Measurements from ENCODE around the gene JCHAIN. TPM values are rescaled to one million over a fixed set of nuclear protein-coding genes. Genes with fewer than 3 reads are reported as not detected.
"Not testable (repeated sequence)": the region's sequence is repeated elsewhere in the genome, so short reads cannot be mapped to it uniquely, and the experiment has no call there.

The JCHAIN gene
- polyA plus RNA-seq, 1 donor: 1.5 TPM

DNA sequence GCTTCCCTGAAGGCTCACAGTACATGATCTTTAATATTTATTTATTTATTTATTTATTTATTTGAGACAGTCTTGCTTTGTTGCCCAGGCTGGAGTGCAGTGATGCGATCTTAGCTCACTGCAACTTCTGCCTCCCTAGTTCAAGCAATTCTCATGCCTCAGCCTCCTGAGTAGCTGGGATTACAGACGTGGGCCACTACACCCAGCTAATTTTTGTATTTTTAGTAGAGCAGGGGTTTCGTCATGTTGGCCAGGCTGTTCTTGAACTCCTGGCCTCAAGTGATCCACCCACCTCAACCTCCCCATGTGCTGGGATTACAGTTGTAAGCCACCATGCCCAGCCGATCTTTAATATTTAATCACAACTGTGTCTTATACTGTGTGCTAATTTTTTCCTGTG is 15.6 kb downstream of the JCHAIN start:
- not testable (repeated sequence) for DNase-seq; H3K27me3 ChIP-seq (ENCODE audit: control insufficient read depth, insufficient read depth, low read length); H3K36me3 ChIP-seq (ENCODE audit: control insufficient read depth, insufficient read depth, low read length); H3K4me1 ChIP-seq (ENCODE audit: control insufficient read depth, insufficient read depth, low read length); H3K4me3 ChIP-seq (ENCODE audit: low read length); H3K9me3 ChIP-seq (ENCODE audit: control insufficient read depth, low read depth, low read length); H3K27ac ChIP-seq (ENCODE audit: low read length)
- WGBS (ENCODE audit: insufficient coverage, low lambda C conversion rate): 100% methylated on average over 1 of the region's 4 CpGs

DNA sequence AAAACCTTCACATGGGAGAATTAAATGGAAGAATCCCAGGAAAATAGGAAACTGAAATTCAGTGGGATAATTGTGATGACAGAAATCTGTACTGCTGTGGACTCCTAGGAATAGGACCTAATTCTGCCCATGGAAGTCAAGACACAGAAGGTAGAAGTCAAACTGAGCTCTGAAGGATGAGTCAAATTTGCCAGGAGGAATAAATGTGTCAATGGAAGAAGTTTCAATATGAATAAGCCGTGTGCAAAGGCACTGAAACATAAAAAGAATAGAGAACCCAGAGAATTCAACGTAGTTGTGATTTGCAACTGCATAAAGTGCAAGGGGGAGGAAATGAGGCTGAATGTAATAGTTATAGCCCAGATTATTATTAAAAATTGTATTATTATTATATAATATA is 26.1 kb downstream of the JCHAIN start:
- Histone ChIP-seq H3K27ac (ENCODE audit: low read length) (no peak overlapping the region), H3K4me1 (ENCODE audit: control insufficient read depth, insufficient read depth, low read length) (no peaks in the 10 kb centered on the region), H3K36me3 (ENCODE audit: control insufficient read depth, insufficient read depth, low read length) (no peaks in the 10 kb centered on the region), H3K4me3 (ENCODE audit: low read length) (no peak overlapping the region), H3K9me3 (ENCODE audit: control insufficient read depth, low read depth, low read length) (no peaks in the 10 kb centered on the region), H3K27me3 (ENCODE audit: control insufficient read depth, insufficient read depth, low read length) (no peaks in the 10 kb centered on the region)
- DNase-seq: no peak
- WGBS (ENCODE audit: insufficient coverage, low lambda C conversion rate): 94% methylated on average over 2 of the region's 2 CpGs

DNA sequence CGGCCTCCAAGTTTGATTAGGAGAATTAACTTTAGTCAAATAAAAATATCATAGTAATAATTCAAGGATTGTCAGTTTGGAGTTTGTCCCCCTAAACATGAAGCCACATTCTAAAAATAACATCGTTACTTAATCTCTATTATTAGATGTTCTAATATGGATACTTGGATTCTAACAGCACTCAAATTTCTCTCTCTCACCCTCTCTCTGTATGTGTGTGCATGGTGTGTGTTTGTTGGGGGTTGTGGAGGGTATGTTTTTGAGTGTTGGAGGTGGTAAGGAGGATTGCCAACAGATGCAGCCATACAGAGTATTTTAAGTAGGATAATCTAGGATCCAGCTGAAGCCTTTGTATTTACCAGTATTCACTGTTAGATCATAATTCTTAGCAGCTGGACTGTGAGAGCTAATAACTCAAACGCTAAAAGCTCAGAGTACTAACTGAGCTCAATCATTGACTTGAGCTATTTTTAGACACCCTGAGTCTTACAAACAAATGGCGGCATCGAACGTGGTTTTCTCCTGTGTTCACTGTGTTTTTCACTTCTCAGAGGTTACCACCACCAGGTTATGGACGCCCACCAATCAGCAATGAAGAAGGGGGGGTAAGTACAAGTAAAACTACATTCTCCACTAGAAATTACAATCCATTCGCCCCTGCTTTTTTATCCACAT is 28.9 kb downstream of the JCHAIN start:
- Histone ChIP-seq H3K36me3 (ENCODE audit: control insufficient read depth, insufficient read depth, low read length) (no peaks in the 10 kb centered on the region), H3K4me1 (ENCODE audit: control insufficient read depth, insufficient read depth, low read length) (no peaks in the 10 kb centered on the region), H3K4me3 (ENCODE audit: low read length) (peak overlapping the region; percentile 12), H3K27me3 (ENCODE audit: control insufficient read depth, insufficient read depth, low read length) (no peaks in the 10 kb centered on the region), H3K27ac (ENCODE audit: low read length) (no peak overlapping the region), H3K9me3 (ENCODE audit: control insufficient read depth, low read depth, low read length) (no peaks in the 10 kb centered on the region)
- WGBS (ENCODE audit: insufficient coverage, low lambda C conversion rate): no CpG with 5 or more reads among the region's 8 CpGs
- peak; percentile 23 to 57 for DNase-seq

DNA sequence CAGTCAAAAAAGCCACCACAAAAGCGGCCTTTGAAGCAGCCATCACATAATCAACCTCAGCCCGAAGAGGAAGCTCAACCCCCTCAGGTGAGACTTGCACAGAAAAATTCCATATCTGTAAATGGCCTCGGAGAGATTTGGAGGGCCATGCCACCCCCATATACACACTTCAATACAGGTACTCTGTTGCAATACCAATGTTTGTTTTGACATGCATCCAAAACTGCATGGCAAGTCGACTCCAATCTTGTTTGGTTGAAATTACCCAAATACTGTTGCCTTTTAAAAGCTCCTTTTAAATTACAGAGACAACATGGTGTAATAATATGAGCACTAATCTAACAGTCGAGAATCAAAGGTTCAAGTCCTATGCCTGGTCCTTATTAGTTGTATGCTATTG is 31.8 kb downstream of the JCHAIN start:
- no peaks in the 10 kb centered on the region for H3K27me3 ChIP-seq (ENCODE audit: control insufficient read depth, insufficient read depth, low read length)
- no peaks in the 10 kb centered on the region for H3K9me3 ChIP-seq (ENCODE audit: control insufficient read depth, low read depth, low read length)
- H3K4me3 ChIP-seq (ENCODE audit: low read length): no peak overlapping the region
- no peaks in the 10 kb centered on the region for H3K4me1 ChIP-seq (ENCODE audit: control insufficient read depth, insufficient read depth, low read length)
- no CpG with 5 or more reads among the region's 5 CpGs for WGBS (ENCODE audit: insufficient coverage, low lambda C conversion rate)
- H3K36me3 ChIP-seq (ENCODE audit: control insufficient read depth, insufficient read depth, low read length): no peaks in the 10 kb centered on the region
- H3K27ac ChIP-seq (ENCODE audit: low read length): no peak overlapping the region
- DNase-seq: no peak

DNA sequence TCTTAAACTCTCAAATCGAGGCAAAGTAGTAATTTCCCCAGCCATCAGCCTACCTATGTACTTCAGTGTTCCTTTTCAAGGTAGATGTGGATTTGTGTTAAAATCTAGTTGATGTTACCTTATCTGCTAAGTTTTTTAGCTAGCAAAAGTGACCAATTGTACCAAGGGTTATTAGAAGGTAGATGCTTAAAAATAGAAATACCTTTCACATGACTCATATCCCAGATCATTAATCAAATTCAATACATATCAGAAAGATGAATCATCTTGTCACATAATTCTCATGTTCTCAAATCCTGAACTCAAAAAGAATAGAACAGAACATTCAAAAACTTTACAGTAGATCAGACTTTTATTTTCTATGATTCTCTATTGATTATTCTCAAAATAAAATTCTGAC is 34.3 kb downstream of the JCHAIN start:
- Histone ChIP-seq H3K27me3 (ENCODE audit: control insufficient read depth, insufficient read depth, low read length) (no peaks in the 10 kb centered on the region), H3K27ac (ENCODE audit: low read length) (no peak overlapping the region), H3K4me3 (ENCODE audit: low read length) (no peak overlapping the region), H3K9me3 (ENCODE audit: control insufficient read depth, low read depth, low read length) (no peaks in the 10 kb centered on the region), H3K4me1 (ENCODE audit: control insufficient read depth, insufficient read depth, low read length) (no peaks in the 10 kb centered on the region), H3K36me3 (ENCODE audit: control insufficient read depth, insufficient read depth, low read length) (no peaks in the 10 kb centered on the region)
- no peak for DNase-seq
- 100% methylated on average over 1 of the region's 1 CpG for WGBS (ENCODE audit: insufficient coverage, low lambda C conversion rate)

DNA sequence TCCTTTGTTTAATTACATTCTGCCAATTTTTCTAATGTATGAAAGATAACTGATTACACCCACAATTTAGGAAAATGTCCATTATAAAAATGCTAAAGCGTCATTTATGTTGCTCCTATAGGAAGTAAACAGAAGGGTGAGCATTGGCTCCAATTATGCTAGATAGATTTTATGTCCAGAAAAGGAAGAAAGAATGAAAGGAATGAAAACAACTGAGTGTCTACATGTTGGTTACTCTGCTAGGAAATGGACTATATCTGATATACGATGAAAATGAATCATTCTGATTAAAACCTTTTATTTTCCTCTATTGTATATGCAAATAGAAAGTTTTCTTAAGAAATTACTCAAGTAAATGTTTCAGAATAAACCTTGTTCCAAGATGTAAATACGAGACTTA is 36.1 kb downstream of the JCHAIN start:
- H3K9me3 ChIP-seq (ENCODE audit: control insufficient read depth, low read depth, low read length): no peaks in the 10 kb centered on the region
- no peaks in the 10 kb centered on the region for H3K4me1 ChIP-seq (ENCODE audit: control insufficient read depth, insufficient read depth, low read length)
- no peaks in the 10 kb centered on the region for H3K36me3 ChIP-seq (ENCODE audit: control insufficient read depth, insufficient read depth, low read length)
- no peak for DNase-seq
- H3K27me3 ChIP-seq (ENCODE audit: control insufficient read depth, insufficient read depth, low read length): no peaks in the 10 kb centered on the region
- no peak overlapping the region for H3K27ac ChIP-seq (ENCODE audit: low read length)
- H3K4me3 ChIP-seq (ENCODE audit: low read length): no peak overlapping the region
- 67% methylated on average over 1 of the region's 3 CpGs for WGBS (ENCODE audit: insufficient coverage, low lambda C conversion rate)

DNA sequence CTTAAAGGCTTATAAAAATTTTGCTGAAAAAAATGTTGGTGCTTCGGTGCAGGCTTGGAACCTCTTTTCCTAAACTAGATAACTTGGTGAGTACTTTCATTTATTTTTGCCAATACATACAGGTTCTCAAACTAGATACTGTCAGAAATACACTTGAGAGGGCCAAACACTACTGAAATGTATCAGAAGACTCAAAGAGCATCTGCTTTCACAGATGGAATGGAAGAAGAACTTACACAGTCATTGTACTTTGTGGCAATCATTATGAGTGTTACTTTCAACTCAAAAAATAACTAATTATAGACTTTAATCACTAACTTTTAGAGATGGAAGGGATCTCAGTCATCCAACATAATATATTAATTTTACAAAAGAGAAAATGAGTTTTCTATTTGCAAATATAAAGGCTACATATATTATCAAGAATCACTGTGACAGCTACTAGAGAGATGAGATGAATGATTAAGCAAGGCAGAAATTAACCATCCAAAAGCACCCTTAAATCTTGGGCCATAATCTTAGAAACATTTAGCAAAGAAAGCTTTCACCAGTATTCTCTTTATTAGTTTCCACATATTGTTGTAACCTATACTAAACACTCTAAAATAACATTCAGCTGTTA is 36.7 kb downstream of the JCHAIN start:
- Histone ChIP-seq H3K4me3 (ENCODE audit: low read length) (no peak overlapping the region), H3K36me3 (ENCODE audit: control insufficient read depth, insufficient read depth, low read length) (no peaks in the 10 kb centered on the region), H3K9me3 (ENCODE audit: control insufficient read depth, low read depth, low read length) (no peaks in the 10 kb centered on the region), H3K27ac (ENCODE audit: low read length) (no peak overlapping the region), H3K4me1 (ENCODE audit: control insufficient read depth, insufficient read depth, low read length) (no peaks in the 10 kb centered on the region), H3K27me3 (ENCODE audit: control insufficient read depth, insufficient read depth, low read length) (no peaks in the 10 kb centered on the region)
- no peak for DNase-seq
- no CpG with 5 or more reads among the region's 1 CpG for WGBS (ENCODE audit: insufficient coverage, low lambda C conversion rate)

DNA sequence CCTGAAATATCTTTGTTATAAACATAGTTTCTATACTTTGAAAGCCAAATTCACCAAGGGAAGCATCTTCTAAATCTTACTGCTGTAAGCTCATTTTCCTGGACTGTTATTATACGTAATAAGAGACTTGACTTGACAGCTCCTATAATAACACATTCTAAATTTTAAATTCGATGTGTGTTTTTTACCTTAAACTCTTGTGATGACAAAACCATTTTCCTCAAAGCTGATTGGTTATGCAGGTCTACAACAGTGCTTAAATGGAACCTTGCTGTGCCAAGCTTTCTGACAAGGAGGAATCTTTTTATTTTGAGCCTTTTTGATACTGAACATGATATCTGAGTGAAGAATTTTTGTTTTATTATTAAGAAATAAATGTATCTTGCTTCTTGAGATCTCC is 37.9 kb downstream of the JCHAIN start, which contains the start of gene ENAM:
TSS of gene ENAM (plus strand) at position 301 of the 400 bp plus-strand sequence. CDS start 757 bp downstream, outside the sequence.
- Histone ChIP-seq H3K36me3 (ENCODE audit: control insufficient read depth, insufficient read depth, low read length) (no peaks in the 10 kb centered on the region), H3K9me3 (ENCODE audit: control insufficient read depth, low read depth, low read length) (no peaks in the 10 kb centered on the region), H3K4me3 (ENCODE audit: low read length) (no peak within 1 kb of the TSS), H3K27ac (ENCODE audit: low read length) (no peak within 1 kb of the TSS), H3K27me3 (ENCODE audit: control insufficient read depth, insufficient read depth, low read length) (no peaks in the 10 kb centered on the region), H3K4me1 (ENCODE audit: control insufficient read depth, insufficient read depth, low read length) (no peaks in the 10 kb centered on the region)
- no peak for DNase-seq
- WGBS (ENCODE audit: insufficient coverage, low lambda C conversion rate): 94% methylated on average over 2 of the region's 2 CpGs

DNA sequence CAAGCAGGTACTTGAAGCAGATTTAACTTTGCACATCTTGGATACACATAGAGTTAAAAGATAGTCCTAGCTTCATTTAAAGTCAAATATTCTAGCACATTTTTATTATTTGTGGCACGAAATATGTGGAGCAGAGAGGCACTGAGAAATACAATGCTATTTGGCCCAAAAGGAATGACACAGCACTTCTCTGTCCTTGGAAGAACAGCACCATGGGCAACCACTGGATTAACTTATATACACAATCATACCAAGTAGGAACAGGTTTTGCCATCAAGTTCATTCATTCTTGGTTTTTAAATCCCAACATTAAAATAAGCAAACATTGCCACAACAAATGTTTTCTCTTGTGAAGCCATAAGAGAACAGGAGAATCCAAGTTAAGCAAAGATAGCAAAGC is 38.7 kb downstream of the JCHAIN start:
- DNase-seq: no peak
- Histone ChIP-seq H3K4me1 (ENCODE audit: control insufficient read depth, insufficient read depth, low read length) (no peaks in the 10 kb centered on the region), H3K27ac (ENCODE audit: low read length) (no peak overlapping the region), H3K9me3 (ENCODE audit: control insufficient read depth, low read depth, low read length) (no peaks in the 10 kb centered on the region), H3K27me3 (ENCODE audit: control insufficient read depth, insufficient read depth, low read length) (no peaks in the 10 kb centered on the region), H3K4me3 (ENCODE audit: low read length) (no peak overlapping the region), H3K36me3 (ENCODE audit: control insufficient read depth, insufficient read depth, low read length) (no peaks in the 10 kb centered on the region)
- no CpG with 5 or more reads among the region's 1 CpG for WGBS (ENCODE audit: insufficient coverage, low lambda C conversion rate)

DNA sequence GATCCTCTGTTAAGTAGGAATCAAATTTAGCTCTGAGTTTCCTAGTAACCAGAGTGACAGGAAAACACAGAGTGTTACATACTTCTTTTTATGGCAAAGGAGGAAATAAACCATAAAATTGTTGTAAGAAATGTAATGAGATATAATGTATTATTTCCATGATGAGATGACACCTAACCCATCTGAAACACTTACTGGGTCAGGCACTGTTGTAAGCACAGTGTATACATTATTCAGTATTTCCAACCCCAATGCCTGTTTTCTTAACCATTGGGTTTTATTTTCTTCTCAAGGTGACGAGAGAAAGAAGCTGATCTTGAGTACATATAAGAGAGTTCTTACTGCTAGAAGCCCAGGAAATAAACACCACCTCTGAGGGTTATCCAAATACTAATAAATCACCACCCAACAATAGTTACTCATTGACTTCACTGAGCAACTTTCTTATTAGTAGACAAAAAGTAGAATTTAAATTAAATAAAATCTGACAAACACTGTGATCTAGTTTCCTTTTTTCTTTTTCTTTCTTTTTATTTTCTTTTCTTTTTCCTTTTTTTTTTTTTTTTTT is 42.0 kb downstream of the JCHAIN start:
- Histone ChIP-seq H3K9me3 (ENCODE audit: control insufficient read depth, low read depth, low read length) (no peaks in the 10 kb centered on the region), H3K4me3 (ENCODE audit: low read length) (no peak overlapping the region), H3K4me1 (ENCODE audit: control insufficient read depth, insufficient read depth, low read length) (no peaks in the 10 kb centered on the region), H3K27ac (ENCODE audit: low read length) (no peak overlapping the region), H3K27me3 (ENCODE audit: control insufficient read depth, insufficient read depth, low read length) (no peaks in the 10 kb centered on the region), H3K36me3 (ENCODE audit: control insufficient read depth, insufficient read depth, low read length) (no peaks in the 10 kb centered on the region)
- peak in 1 of 2 donors; percentile 13 for DNase-seq
- no CpG with 5 or more reads among the region's 1 CpG for WGBS (ENCODE audit: insufficient coverage, low lambda C conversion rate)

Measured in large intestine (tissue), 3 donors.